DMS114 treated with DMSO at 0.1 percent for 48 hours (cell line): ENCODE data around the gene SLC9A6.
"Not testable (repeated sequence)": the region's sequence is repeated elsewhere in the genome, so short reads cannot be mapped to it uniquely, and the experiment has no call there.

Source experiments
- DNase-seq: peaks from one replicate; lab custom pipeline; 2025; ENCODE audit not compliant: unreplicated experiment; lab: John Stamatoyannopoulos, UW

SLC9A6 gene

GRCh38 chrX:136061286-136061685, 76.1 kb downstream of the SLC9A6 start:
- DNase-seq = no peak

- DNase-seq = no peak
These were observed 76.5 kb downstream of the SLC9A6 start for GRCh38 chrX:136061696-136062095.

- DNase-seq = no peak
These were observed 78.3 kb downstream of the SLC9A6 start for GRCh38 chrX:136063340-136064079.

- DNase-seq = no peak
These were observed 79.4 kb downstream of the SLC9A6 start for GRCh38 chrX:136064661-136065043.

- DNase-seq = no peak
These were observed 79.9 kb downstream of the SLC9A6 start for GRCh38 chrX:136065044-136065671.

- no peak for DNase-seq
These were observed 81.9 kb downstream of the SLC9A6 start for GRCh38 chrX:136067097-136067496.

GRCh38 chrX:136067966-136068365, 82.7 kb downstream of the SLC9A6 start:
- no peak for DNase-seq

- no peak for DNase-seq
These were observed 91.7 kb downstream of the SLC9A6 start for GRCh38 chrX:136076942-136077341.

GRCh38 chrX:136080766-136081165, 95.5 kb downstream of the SLC9A6 start:
- DNase-seq = no peak

- no peak for DNase-seq
These were observed 101.3 kb downstream of the SLC9A6 start for GRCh38 chrX:136086521-136086920.

GRCh38 chrX:136091898-136092297, 106.7 kb downstream of the SLC9A6 start:
- DNase-seq = not testable (repeated sequence)

GRCh38 chrX:136094962-136095361, 109.7 kb downstream of the SLC9A6 start:
- no peak for DNase-seq
